Measurements from ENCODE around the gene HDLBP.

Gene HDLBP

DNA sequence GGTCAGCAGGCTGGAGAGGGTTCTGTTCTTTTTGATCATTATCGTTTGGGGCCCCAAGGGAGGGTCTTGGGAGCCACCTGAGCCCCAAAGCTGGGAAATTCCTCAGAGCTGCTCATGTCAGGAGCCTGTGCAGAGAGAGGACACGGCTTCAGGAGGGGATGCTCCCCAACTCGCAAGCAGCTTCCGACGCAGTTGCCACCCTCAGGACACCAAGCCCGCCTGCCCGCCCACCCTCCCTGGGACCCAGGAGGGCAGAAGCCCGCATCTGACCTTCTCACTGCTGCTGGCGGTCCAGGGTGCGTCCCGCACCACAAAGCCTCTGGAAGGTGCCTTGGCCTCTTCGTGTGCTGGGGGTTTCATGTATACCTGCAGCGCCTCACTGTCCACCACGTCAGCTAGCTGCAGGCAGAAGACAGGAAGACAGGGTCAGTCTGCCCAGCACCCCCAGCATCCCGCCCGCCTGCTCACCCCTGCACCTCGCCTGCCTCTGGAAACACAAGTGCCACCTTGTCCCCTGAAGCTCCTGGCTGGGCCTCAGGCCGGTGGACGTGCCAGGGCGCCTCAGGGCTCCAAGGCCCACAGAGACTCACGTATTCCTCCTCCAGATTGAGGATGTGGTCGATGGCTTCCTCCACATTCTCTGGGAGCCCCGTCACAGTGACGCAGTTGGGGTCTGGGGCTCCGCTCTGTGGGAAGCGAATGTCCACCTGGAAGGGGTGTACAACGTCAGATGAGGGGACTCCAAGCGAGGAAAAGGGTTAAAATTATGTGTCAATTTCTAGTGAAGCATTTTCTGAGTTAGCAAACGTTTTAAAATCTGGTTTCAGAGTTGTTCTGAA is 85.7 kb downstream of the HDLBP start:
- no peak for DNase-seq (ENCODE audit: low read depth in 2 of 2, low spot score in 1 of 2)

DNA sequence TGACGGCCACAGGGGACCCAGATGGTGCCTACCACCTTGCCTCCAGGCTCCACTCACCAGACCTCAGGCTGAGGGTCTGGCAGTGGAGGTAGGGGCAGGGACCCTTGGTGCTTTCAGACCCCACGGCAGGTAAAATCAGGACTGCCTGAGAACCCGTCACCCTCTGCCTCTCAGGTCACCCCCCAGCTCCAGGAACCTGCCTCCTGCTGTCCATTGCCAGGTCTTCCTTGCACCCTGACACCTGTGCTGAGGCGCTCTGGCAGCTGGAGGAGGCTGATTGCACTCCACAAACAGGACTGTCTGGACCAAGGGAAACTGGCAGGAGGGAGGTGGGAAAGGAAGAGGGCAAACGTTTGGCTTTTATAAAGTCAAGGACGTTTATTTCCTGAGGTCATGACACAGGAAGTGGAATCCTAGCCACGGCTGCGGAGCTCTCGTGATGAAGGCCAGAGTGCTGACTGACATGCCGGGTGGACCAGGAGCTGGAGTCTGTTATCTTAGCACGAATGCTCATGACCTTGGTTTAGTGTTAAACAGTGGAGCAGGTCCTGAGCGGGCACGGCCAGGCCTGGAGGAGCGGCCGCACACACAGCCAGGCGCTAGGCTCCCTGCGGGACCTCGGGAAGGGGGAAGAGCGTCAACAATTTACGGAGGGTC is 86.5 kb downstream of the HDLBP start:
- no peak for DNase-seq (ENCODE audit: low read depth in 2 of 2, low spot score in 1 of 2)

GRCh38 chr2:241228081-241228859 is 87.2 kb downstream of the HDLBP start:
- no peak for DNase-seq (ENCODE audit: low read depth in 2 of 2, low spot score in 1 of 2)

DNA sequence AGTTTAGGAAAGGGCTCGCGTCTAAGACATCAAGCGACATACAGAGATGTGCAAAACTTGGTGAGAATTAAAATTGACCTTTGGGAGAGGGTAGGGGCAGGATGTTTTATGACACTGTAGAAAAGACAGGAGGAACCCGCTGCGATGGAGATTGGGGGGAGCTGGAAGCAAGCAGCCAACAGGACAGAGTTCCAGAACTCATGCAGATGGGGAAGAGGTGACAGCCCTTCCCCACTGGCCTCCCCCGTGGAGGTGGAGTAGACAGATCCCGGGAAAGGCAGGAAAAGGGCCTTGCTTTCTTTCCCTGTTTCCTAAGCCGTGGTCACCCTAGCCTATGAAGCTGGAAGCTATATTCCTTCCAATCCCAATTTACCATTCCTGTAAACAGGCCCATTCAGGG is 87.9 kb downstream of the HDLBP start:
- DNase-seq (ENCODE audit: low read depth in 2 of 2, low spot score in 1 of 2): no peak

GRCh38 chr2:241226723-241227572 is 88.5 kb downstream of the HDLBP start:
- no peak for DNase-seq (ENCODE audit: low read depth in 2 of 2, low spot score in 1 of 2)

- no peak for DNase-seq (ENCODE audit: low read depth in 2 of 2, low spot score in 1 of 2)
These were observed 89.5 kb downstream of the HDLBP start for GRCh38 chr2:241225983-241226382.

DNA sequence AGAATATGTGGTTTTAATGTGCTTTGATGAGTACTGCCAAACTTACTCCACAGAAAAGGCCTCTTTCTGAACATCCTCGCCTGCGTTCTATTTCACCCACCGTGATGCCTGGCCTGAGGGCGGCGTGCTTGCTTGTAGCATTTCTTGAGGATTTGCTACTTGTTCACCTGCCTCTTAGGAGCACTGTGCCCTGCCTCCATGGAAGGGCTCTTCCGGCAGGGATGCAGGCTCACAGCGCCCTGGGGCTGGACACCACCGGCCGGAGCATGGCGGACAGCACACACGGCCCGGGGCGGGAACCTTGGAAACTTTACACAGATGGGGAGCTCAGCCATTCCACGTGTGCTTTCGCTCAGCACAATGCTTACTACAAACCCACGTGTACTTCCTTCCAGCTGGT is 89.9 kb downstream of the HDLBP start:
- no peak for DNase-seq (ENCODE audit: low read depth in 2 of 2, low spot score in 1 of 2)

- DNase-seq (ENCODE audit: low read depth in 2 of 2, low spot score in 1 of 2): no peak
These were observed 90.5 kb downstream of the HDLBP start for GRCh38 chr2:241224851-241225438.

GRCh38 chr2:241224018-241224850 is 91.2 kb downstream of the HDLBP start:
- DNase-seq (ENCODE audit: low read depth in 2 of 2, low spot score in 1 of 2): no peak

- DNase-seq (ENCODE audit: low read depth in 2 of 2, low spot score in 1 of 2): no peak
These were observed 92.1 kb downstream of the HDLBP start for GRCh38 chr2:241223211-241224017.

DNA sequence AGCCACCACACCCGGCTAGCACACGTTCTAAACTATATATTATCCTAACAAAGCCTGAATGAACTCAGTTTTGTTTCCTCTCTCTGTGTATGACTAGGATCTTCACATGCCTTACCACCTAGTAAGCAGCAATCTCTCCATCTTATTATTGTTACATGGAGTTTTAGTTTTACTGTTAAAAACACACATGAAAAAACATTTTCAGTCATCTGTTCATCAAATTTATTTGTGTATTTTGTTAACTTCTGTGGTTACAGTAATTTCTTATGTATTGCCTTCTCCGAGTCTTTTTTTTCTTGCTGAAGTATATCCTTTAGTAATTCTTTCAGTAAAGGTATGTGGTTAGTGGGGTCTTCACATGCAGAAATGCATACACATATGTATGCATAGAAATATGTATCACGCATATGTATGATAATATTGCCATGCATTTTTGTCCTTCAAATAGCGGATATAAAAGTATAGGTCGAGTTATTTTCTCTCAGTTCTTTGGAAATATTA is 95.6 kb downstream of the HDLBP start:
- no peak for DNase-seq (ENCODE audit: low read depth in 2 of 2, low spot score in 1 of 2)

DNA sequence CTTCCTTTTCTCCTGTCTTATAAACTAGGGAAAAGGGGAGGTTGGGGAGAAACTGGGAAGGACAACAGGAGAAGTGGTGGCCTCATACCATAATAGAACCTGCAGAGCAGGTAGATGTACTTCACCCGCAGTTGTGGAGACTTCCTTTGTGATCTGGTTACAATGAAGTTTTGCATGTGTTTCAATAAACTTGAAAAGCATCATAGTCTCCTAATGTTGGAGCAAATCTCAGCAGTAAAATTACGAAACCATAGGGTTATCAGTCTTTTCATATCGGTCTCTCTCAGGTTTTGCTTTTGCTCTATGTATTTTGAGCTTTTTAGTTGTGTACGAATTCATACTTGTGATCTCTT is 96.5 kb downstream of the HDLBP start:
- DNase-seq (ENCODE audit: low read depth in 2 of 2, low spot score in 1 of 2): no peak

- peak in 1 of 2 donors; percentile 6 for DNase-seq (ENCODE audit: low read depth in 2 of 2, low spot score in 1 of 2)
These were observed 97.1 kb downstream of the HDLBP start for GRCh38 chr2:241218131-241219029.

DNA sequence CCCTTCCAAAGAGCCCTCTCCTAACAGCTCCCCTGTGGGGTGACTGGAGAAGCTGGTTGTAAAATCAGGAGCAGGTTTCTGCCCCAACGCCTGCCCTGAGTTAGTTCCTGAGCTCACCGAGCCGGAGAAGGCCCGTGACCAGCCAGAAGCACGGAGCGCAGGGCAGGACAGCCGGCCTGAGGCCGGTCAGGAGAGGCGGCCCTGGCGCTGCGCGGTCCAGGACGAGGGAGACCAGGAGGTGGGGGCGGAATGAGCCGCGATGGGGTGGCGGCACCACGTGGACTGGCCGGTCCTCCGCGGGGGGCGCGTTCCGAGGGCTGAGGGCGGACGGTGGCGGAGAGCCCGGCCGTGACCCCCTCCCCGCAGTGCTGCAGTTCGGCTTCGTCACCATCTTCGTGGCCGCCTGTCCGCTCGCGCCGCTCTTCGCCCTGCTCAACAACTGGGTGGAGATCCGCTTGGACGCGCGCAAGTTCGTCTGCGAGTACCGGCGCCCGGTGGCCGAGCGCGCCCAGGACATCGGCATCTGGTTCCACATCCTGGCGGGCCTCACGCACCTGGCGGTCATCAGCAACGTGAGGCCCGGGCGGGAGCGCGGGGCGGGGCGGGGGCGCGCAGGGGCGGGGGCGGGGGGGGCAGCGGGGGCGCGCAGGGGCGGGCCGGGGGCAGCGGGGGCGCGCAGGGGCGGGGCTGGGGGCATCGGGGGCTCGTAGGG is 98.0 kb downstream of the HDLBP start:
- no peak for DNase-seq (ENCODE audit: low read depth in 2 of 2, low spot score in 1 of 2)

GRCh38 chr2:241216211-241216761 is 99.2 kb downstream of the HDLBP start:
- no peak for DNase-seq (ENCODE audit: low read depth in 2 of 2, low spot score in 1 of 2)

DNA sequence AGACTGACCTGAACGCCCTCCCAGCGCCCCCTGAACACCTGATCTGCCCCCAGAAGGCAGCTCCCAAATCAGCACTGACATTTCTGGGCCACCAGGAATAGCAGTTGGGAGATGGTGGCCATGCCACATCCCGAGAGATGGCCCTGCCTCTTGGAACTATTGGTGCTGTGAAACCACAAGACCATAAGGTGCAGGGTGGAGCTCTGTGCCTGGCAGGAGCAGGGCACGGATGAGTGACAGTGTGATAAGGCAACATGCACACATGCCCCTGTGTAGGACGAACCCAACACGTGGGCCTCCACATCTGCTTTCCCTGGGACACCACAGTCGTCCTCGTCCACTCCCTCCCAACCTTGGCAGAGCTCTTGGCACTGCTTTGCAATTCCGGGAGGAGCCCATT is 100.1 kb downstream of the HDLBP start:
- no peak for DNase-seq (ENCODE audit: low read depth in 2 of 2, low spot score in 1 of 2)

DNA sequence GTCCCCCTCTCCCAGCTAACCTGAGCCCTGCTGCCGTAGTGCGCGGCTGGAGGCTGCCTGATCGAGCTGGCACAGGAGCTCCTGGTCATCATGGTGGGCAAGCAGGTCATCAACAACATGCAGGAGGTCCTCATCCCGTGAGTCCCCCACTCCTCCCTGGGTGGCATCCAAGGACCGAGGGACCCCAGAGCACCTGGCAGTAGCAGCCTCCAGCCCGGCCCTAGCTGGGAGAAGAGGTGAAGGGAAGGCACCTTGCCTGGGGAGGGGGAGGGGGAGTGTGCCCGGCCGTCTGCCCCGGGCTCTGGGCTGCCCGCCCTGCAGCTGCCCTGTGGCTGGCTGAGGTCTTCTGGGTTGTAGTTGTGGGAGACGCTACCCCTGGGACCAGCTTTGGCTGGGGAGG is 100.7 kb downstream of the HDLBP start:
- no peak for DNase-seq (ENCODE audit: low read depth in 2 of 2, low spot score in 1 of 2)

Data from stimulated activated CD8-positive, alpha-beta memory T cell treated with anti-CD3 and anti-CD28 coated beads, Interleukin-4, amount 100 ng/mL, for 4 hours (primary cell).